ENCODE results near the gene GRPEL1.
"Not testable (repeated sequence)": the region's sequence is repeated elsewhere in the genome, so short reads cannot be mapped to it uniquely, and the experiment has no call there.

The GRPEL1 gene

GRCh38 chr4:7067452-7068278, at the start of gene GRPEL1:
Gene GRPEL1 (minus strand): TSS chr4:7068064. CDS start chr4:7068032, 32 bp downstream.
- DNase-seq (ENCODE audit: low read depth in 2 of 2), result peak; percentile 22 to 100

GRCh38 chr4:7116705-7117104, 48.8 kb upstream of the GRPEL1 start:
- no peak for DNase-seq (ENCODE audit: low read depth in 2 of 2)

- no peak for DNase-seq (ENCODE audit: low read depth in 2 of 2)
Observed at GRCh38 chr4:7115557-7116340, 47.9 kb upstream of the GRPEL1 start.

- DNase-seq (ENCODE audit: low read depth in 2 of 2), result no peak
Observed at GRCh38 chr4:7112656-7113055, 44.8 kb upstream of the GRPEL1 start.

GRCh38 chr4:7111441-7111840, 43.6 kb upstream of the GRPEL1 start:
- DNase-seq (ENCODE audit: low read depth in 2 of 2), result no peak

GRCh38 chr4:7110546-7110945, 42.7 kb upstream of the GRPEL1 start:
- no peak for DNase-seq (ENCODE audit: low read depth in 2 of 2)

GRCh38 chr4:7109169-7109568, 41.3 kb upstream of the GRPEL1 start:
- no peak for DNase-seq (ENCODE audit: low read depth in 2 of 2)

- no peak for DNase-seq (ENCODE audit: low read depth in 2 of 2)
Observed at GRCh38 chr4:7108660-7109059, 40.8 kb upstream of the GRPEL1 start.

GRCh38 chr4:7108046-7108625, 40.3 kb upstream of the GRPEL1 start:
- no peak for DNase-seq (ENCODE audit: low read depth in 2 of 2)

GRCh38 chr4:7107166-7107905, 39.5 kb upstream of the GRPEL1 start:
- DNase-seq (ENCODE audit: low read depth in 2 of 2), result no peak

- DNase-seq (ENCODE audit: low read depth in 2 of 2), result no peak
Observed at GRCh38 chr4:7105276-7105675, 37.4 kb upstream of the GRPEL1 start.

GRCh38 chr4:7104366-7105031, 36.6 kb upstream of the GRPEL1 start:
- DNase-seq (ENCODE audit: low read depth in 2 of 2), result no peak

- no peak for DNase-seq (ENCODE audit: low read depth in 2 of 2)
Observed at GRCh38 chr4:7103607-7104365, 35.9 kb upstream of the GRPEL1 start.

GRCh38 chr4:7103031-7103606, 35.3 kb upstream of the GRPEL1 start:
- peak; percentile 62 to 84 for DNase-seq (ENCODE audit: low read depth in 2 of 2)

GRCh38 chr4:7102516-7102909, 34.6 kb upstream of the GRPEL1 start:
- not testable (repeated sequence) for DNase-seq (ENCODE audit: low read depth in 2 of 2)

GRCh38 chr4:7101692-7102515, 34.0 kb upstream of the GRPEL1 start:
- DNase-seq (ENCODE audit: low read depth in 2 of 2), result peak; percentile 19 to 59

- DNase-seq (ENCODE audit: low read depth in 2 of 2), result no peak
Observed at GRCh38 chr4:7096236-7096635, 28.4 kb upstream of the GRPEL1 start.

- DNase-seq (ENCODE audit: low read depth in 2 of 2), result no peak
Observed at GRCh38 chr4:7095611-7096155, 27.8 kb upstream of the GRPEL1 start.

- no peak for DNase-seq (ENCODE audit: low read depth in 2 of 2)
Observed at GRCh38 chr4:7094916-7095315, 27.1 kb upstream of the GRPEL1 start.
